Inferior parietal cortex (tissue), 1 donor: ENCODE results near the gene TMEM92.

Experiments
- DNase-seq: peaks from one replicate; pipeline ENCODE4 v3.0.0-alpha.2; 2016; ENCODE audit errors: extremely low spot score

Gene TMEM92

GRCh38 chr17:50328363-50329325 lies 54.4 kb downstream of the TMEM92 start:
- DNase-seq = no peak

- no peak for DNase-seq
Measured at GRCh38 chr17:50329716-50330115, 55.5 kb downstream of the TMEM92 start.

GRCh38 chr17:50330151-50330775 lies 56.0 kb downstream of the TMEM92 start:
- DNase-seq = no peak
